Brain microvascular endothelial cell (primary cell): ENCODE measurements around the gene COPS7A.

ENCODE experiments used
- DNase-seq: peaks from one replicate; pipeline ENCODE4 v3.0.0-alpha.2; 2020
- H3K27ac ChIP-seq: fragments of 250-450 bp; sonication (Bioruptor Pico); 2 replicates; pipeline ENCODE4 v1.5.1; 2020; ENCODE audit warnings: mild to moderate bottlenecking, moderate library complexity
- H3K27me3 ChIP-seq: fragments of 250-450 bp; sonication (Bioruptor Pico); replicated peaks from 2 replicates; pipeline ENCODE4 v1.5.1; 2020; ENCODE audit warnings: mild to moderate bottlenecking
- H3K36me3 ChIP-seq: fragments of 250-450 bp; sonication (Bioruptor Pico); replicated peaks from 2 replicates; pipeline ENCODE4 v1.5.1; 2020; ENCODE audit warnings: mild to moderate bottlenecking
- H3K4me3 ChIP-seq: 2 replicates; pipeline ENCODE4 v1.5.1; 2011; ENCODE audit warnings: low read depth, mild to moderate bottlenecking, control low read depth, low read length, moderate library complexity
- in situ Hi-C: cut with HindIII; loops from 2 replicates; pipeline ENCODE4 v1.10.0; 2017; ENCODE audit warnings: low sequenced_read_pairs, low pct_ligation_motif_present
- TF ChIP-seq, protein P1 (sequence below): IDR thresholded peaks from 2 replicates; pipeline ENCODE4 v1.5.1; 2011; ENCODE audit warnings: low read depth, mild to moderate bottlenecking, moderate library complexity, low read length, control low read depth, inconsistent platforms; ENCODE audit errors: missing control alignments

Gene COPS7A

DNA sequence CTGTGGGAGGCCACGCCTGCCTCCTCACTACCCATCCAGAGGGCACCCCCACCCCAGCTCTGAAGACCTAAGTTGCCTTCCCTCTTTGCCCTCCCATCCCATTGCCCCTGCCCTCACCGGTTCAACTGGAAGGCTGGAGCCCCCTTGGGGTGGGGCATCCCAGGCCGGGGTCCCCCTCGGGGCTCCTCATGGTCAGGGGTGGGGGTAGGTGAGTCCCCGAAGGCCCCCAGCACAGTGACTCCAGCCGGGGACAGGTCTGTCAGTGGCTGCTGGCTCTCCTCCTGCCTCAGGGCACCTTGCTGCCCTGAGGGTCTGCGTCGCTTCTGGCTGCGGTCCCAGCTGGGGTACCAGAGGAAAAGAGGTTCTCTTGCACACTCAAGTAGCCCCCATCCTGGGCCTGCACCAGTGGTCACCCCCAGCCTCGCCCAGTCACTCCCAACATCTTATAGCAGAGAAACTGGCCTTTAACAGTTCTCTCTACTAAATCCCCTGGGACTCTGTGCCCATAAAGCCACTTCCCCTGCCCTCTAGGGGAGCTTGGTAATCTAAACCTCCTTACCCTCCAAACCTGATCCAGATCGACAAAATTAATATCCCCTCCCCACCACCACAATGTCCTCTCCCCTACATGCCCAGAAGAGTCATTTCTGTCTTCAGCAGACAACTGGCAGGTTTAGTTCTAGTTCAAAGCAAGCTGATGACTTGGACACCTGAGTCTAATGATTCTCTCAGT, 28.4 kb upstream of the COPS7A start:
- Histone ChIP-seq H3K4me3 (no peak overlapping the region), H3K36me3 (no peaks in the 10 kb centered on the region), H3K27ac (no peak overlapping the region), H3K27me3 (peaks cover 16% of the 10 kb centered on the region)
- DNase-seq: no peak
- TF ChIP-seq, protein P1, sequence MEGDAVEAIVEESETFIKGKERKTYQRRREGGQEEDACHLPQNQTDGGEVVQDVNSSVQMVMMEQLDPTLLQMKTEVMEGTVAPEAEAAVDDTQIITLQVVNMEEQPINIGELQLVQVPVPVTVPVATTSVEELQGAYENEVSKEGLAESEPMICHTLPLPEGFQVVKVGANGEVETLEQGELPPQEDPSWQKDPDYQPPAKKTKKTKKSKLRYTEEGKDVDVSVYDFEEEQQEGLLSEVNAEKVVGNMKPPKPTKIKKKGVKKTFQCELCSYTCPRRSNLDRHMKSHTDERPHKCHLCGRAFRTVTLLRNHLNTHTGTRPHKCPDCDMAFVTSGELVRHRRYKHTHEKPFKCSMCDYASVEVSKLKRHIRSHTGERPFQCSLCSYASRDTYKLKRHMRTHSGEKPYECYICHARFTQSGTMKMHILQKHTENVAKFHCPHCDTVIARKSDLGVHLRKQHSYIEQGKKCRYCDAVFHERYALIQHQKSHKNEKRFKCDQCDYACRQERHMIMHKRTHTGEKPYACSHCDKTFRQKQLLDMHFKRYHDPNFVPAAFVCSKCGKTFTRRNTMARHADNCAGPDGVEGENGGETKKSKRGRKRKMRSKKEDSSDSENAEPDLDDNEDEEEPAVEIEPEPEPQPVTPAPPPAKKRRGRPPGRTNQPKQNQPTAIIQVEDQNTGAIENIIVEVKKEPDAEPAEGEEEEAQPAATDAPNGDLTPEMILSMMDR: no peak
- in situ Hi-C loops: no loop called here

DNA sequence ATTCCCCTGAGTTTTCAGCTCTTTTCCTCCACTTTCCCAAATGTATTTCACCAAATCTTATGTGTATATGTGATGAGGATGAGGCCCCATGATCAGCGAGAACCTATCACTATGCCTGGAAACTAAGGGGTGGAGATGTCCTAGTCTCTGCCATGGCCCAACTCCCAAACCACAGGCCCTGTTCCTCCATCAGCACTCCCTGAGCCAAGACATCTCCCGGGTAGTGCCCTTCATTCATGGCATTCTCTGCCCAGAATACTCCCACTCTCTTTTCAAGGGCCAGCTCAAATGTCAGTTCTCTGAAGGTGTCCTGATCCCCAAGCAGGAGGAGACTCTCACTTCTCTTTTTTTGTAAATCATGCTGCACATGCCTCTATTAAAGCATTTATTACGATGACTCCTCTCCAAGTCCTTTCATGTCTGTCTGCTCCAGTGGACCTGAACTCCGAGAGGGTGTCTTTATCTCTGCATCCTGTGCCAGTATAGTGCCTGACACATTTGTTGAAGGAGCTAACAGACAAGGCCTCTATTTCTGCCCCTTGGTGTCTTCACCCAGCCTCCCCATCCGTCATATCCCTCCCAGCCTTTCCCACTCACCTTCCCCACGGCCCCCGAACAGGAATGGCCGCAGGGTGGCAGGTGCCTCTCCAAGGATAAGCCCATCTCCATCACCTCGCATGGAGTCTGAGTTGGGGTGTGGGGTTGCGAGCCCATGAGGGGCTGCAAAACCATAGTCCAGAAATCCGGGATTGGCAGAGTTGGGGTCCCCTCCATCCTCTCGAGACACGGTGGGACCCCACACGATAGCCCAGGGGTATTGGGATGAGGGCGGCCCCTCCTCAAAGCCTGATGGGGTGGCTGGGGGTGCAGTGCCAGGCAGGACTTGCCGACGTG, 26.9 kb upstream of the COPS7A start:
- no peak overlapping the region for H3K27ac ChIP-seq
- TF ChIP-seq, protein P1: no peak
- peaks cover 26% of the 10 kb centered on the region for H3K27me3 ChIP-seq
- in situ Hi-C loops: no loop called here
- no peak for DNase-seq
- H3K4me3 ChIP-seq: no peak overlapping the region
- no peaks in the 10 kb centered on the region for H3K36me3 ChIP-seq

DNA sequence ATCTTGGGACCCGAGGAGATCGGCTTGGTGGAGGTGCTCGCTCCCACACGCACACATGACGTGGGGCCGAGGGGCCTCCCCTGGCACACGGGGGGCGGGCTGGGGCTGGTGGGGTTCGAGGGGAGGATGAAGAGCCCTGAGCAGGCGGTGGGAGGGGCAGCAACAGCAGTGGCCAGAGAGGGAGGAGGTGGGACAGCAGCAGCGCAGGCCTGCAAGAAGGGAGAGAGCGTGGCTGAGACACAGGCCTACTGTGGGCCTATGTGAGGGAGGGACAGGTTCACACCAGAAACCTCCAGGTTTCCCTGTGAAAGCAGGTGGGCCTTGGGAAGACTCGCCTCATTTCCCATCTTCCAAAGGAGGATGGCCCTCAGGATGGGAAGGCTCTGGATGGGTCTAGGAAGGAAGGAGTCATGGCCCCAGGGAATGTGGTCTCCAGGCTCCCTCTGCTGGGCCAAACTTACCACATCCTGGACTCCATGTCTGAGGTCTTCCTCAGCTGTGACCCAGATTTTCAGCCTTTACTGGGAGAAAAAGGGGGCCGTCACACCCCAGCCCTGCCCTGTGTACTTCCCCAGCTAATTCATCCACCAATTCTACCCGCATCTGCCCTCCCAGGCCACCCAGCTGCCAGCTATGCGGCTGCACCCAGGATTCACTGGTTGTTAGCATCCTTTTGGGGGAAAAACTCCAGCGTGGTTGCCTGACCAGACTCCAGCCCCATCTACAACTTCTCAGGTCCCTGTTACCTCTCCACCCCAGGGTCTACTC, 26.1 kb upstream of the COPS7A start:
- in situ Hi-C loops: no loop called here
- TF ChIP-seq, protein P1: peak; percentile 81
- Histone ChIP-seq H3K27me3 (peaks cover 28% of the 10 kb centered on the region), H3K27ac (no peak overlapping the region), H3K4me3 (no peak overlapping the region), H3K36me3 (no peaks in the 10 kb centered on the region)
- peak; percentile 52 for DNase-seq

DNA sequence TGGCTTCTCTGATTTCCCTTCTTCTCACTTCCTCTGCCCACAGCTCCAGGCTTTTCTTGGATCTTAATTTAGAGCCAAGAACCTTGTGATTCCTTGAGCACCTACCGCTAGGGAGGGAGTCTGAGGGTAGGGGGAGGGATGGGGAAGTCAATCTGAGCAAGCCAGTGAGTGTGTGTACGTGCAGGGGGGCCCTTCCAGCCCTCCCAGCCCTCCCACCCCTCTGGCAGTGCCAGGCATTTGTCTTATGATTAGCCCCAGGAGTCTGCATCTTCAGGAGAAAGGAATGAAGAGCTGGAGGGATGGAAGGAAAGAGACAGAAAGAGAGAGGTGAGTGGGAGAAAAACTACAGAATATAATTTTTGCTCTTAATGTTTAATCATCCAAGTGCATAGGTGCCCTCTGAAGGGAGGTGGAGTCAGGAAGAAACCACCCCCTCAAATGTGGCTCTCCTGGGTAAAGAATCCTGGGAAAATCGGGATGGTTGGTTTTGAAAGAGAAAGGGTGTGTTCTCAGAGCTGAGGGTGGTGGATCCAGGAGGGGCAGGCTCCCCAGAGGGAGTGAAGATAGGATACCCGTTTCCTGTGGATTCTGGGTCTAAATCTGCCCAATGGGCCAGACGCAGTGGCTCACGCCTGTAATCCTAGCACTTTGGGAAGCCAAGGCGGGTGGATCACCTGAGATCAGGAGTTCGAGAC, 25.3 kb upstream of the COPS7A start:
- in situ Hi-C loops: no loop called here
- H3K27me3 ChIP-seq: peaks cover 28% of the 10 kb centered on the region

More for the DNA sequence above, 25.3 kb upstream of the COPS7A start:
- Histone ChIP-seq H3K4me3 (no peak overlapping the region), H3K36me3 (no peaks in the 10 kb centered on the region), H3K27ac (no peak overlapping the region)
- no peak for DNase-seq
- TF ChIP-seq, protein P1: no peak
